DND-41 (cell line): ENCODE measurements around the gene SCN8A.

Experiments used
- EZH2 ChIP-seq: IDR thresholded peaks from 3 replicates; pipeline ENCODE4 v1.6.1; 2012; ENCODE audit warnings: borderline replicate concordance, low read depth, mild to moderate bottlenecking, moderate library complexity, low read length, inconsistent platforms; ENCODE audit not compliant: severe bottlenecking
- TF ChIP-seq, protein P1 (sequence below): IDR thresholded peaks from 2 replicates; pipeline ENCODE4 v1.5.1; 2012; ENCODE audit warnings: borderline replicate concordance, low read length, moderate library complexity, mild to moderate bottlenecking; ENCODE audit not compliant: poor library complexity, severe bottlenecking; ENCODE audit errors: extremely low read depth

DNA sequence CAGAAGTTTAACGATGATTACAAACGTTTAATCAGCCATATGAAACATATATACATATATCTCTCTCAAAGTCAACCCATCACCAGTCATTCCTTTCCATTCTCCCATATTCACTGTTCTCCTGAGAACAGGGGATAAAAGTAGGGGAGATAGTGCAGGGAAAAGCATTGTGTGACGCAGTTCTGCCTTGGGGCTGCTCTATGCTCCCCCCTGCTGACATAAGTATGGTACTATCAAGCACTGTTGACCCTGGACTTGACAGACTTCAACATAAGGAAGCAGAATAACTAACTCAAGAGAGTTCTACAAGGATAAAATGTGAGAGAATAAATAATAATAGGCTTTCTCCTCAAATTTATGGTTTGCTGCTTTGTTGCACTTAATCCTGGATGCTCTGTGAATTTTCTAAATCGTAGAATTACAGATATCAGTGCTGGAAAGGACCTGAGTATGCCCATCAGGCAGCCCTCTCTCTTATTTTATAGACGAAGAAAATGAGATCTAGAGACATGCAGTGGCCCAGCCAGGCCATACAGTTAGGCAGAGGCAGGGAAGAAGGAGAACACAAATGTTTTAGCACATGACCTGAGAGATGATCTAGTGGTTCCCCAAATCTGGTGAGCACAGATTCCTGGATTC is 87.2 kb downstream of the SCN8A start:
- TF ChIP-seq, protein P1, sequence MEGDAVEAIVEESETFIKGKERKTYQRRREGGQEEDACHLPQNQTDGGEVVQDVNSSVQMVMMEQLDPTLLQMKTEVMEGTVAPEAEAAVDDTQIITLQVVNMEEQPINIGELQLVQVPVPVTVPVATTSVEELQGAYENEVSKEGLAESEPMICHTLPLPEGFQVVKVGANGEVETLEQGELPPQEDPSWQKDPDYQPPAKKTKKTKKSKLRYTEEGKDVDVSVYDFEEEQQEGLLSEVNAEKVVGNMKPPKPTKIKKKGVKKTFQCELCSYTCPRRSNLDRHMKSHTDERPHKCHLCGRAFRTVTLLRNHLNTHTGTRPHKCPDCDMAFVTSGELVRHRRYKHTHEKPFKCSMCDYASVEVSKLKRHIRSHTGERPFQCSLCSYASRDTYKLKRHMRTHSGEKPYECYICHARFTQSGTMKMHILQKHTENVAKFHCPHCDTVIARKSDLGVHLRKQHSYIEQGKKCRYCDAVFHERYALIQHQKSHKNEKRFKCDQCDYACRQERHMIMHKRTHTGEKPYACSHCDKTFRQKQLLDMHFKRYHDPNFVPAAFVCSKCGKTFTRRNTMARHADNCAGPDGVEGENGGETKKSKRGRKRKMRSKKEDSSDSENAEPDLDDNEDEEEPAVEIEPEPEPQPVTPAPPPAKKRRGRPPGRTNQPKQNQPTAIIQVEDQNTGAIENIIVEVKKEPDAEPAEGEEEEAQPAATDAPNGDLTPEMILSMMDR: peak; percentile 76
- TF ChIP-seq EZH2: no peak
